Astrocyte of the cerebellum (primary cell): ENCODE measurements around the gene AAK1.

Experiments used
- DNase-seq: peaks from one replicate; pipeline ENCODE4 v3.0.0-alpha.2; 2011; ENCODE audit warnings: low read depth
- H3K4me3 ChIP-seq: 2 replicates; pipeline ENCODE4 v1.5.1; 2011; ENCODE audit warnings: mild to moderate bottlenecking, low read depth, low read length, moderate library complexity
- CTCF ChIP-seq: IDR thresholded peaks from 2 replicates; pipeline ENCODE4 v1.5.1; 2012; ENCODE audit warnings: low read length, low read depth, moderate library complexity, mild to moderate bottlenecking; ENCODE audit errors: missing control alignments
- in situ Hi-C: cut with HindIII; loops from 2 replicates; pipeline ENCODE4 v1.10.0; 2017; ENCODE audit warnings: low sequenced_read_pairs

The AAK1 gene

DNA sequence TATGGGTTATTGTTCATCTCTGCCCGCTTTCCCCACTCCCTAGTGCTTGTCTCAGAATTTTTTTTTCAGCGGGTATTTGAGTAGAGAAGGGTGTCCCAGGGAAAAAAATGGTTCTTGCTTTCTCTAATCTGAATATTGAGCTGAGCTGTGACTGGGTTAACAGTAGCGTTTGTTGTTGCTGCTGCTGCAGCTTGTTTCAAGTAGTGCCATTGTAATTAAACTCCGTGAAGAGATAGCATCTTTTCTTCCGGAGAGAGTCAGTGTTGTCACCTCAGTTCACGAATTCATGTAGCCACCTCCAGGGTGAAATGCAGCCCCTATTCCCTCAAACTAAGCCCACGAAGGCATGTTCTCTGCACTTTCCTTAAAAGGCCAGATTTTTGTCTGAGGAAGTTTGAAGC is 1.5 kb upstream of the AAK1 start:
- TF ChIP-seq CTCF: no peak
- in situ Hi-C loops: no loop called here
- peak overlapping the region; percentile 85 for H3K4me3 ChIP-seq
- DNase-seq: no peak

DNA sequence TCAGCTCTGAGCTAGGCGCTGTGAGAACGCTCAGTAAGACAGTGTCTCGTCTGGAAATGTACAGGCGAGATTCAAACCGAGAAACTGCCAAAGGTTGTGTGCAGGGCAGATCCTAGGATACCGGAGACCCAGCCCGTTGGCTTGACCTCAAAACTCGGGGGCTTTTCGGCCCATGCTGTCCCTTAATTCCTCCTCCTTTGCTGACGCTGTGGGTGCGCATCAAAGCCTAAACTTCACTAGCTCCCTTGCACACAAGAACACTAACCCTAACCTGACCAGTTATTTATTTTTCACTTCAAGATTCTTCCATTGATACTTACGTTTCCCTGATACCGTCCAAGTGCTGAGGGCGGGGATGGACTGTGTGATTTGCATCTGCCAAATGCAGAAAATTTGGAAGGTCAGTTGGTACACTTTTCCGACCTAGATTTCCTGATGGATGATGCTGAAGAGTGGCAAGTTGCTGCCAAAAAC is 1.0 kb upstream of the AAK1 start:
- TF ChIP-seq CTCF: no peak
- H3K4me3 ChIP-seq: peak overlapping the region; percentile 85
- DNase-seq: no peak
- in situ Hi-C loops: no loop called here

DNA sequence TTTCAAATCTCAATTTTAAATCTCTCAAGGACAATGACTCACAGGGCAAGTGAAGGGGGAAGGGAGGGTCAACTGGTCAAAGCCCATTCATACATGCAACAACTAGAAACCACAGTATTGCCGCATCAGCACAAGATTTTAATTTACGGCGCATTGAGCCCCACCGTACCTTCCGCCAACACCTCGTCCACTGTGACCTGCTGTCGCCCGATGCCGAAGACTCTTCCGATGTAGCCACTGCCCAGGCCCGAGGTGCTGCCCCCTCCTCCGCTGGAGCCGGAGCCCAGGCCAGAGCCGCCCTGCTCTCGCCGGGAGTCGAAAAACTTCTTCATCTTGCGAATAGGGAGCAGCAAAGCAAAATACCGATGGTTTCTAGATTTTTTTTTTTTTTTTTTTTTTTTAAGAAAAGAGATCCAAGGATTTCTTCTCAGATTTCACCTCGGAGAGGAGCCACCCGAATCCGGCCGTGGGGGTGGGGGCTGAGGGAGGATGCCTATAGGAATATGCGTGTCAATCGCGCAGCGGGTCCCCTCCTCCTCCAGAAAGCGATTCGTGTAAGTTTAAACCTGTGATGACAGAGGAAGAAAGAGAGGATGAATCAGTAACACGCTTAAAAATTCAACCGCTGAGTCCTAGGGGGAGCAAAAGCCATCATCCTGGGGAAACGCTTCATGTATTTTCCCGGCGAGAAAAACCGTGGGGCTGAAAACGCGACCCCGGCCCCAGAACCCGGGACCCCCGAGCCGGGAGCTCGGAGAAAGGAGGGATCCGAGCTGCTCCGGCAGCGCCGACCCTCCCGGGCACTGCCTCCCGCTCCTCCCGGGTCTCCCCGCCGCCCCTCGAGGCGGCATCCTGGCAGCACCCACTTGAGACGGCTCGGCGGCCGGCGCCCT is 584 bp downstream of the AAK1 start:
- no peak for TF ChIP-seq CTCF
- DNase-seq: peak; percentile 43
- peak overlapping the region; percentile 85 for H3K4me3 ChIP-seq
- in situ Hi-C loops: no loop called here

DNA sequence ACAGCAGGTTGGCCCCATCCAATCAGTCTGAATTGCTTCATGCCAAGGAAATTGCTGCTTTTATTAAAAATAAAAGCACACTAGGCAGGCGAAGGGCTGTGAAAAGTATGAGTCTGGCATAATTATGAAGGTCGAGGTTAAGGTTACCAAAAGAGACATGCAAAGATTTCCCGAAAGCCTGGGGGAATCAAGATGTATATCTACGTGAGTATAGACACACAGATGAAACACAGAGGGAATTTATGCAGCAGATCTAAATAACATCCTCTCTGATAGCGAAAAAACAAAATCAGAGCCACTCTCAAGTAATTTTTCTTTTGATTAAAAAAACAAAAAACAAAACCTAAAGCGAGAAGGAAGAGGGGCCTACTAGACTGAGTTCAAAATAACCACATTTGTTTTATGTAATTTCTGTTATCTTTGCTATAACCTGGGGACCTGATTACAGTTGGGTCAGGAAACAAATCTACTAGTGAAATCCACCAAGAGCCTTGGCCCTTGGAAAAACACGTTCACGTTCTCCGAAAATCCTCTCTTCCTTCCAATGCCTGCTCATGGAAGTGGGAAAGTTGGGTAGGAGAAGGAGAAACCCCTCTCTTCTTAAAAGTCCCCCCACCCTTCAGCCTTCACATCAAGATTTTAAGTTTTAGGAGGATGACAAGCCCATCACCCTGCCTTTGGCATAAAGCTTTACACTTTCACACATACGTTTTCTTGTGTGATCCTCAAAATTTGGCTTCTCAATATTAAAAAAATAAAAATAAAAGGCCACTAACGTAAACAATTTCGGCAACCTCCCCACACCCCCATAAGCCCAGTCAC is 1.4 kb downstream of the AAK1 start:
- no peak for TF ChIP-seq CTCF
- peak overlapping the region; percentile 85 for H3K4me3 ChIP-seq
- DNase-seq: no peak
- in situ Hi-C loops: no loop called here

- in situ Hi-C loops: no loop called here
- H3K4me3 ChIP-seq: peak overlapping the region; percentile 85
- no peak for DNase-seq
- TF ChIP-seq CTCF: no peak
Observed at GRCh38 chr2:69641471-69641870, 2.1 kb downstream of the AAK1 start.

- no peak for DNase-seq
- no peak for TF ChIP-seq CTCF
- in situ Hi-C loops: no loop called here
- peak overlapping the region; percentile 85 for H3K4me3 ChIP-seq
Observed at GRCh38 chr2:69639266-69639665, 4.3 kb downstream of the AAK1 start.
